Ishikawa (cell line): ENCODE measurements around the gene FAM20C.

Experiments used
- EGR1 ChIP-seq: IDR thresholded peaks from 2 replicates; pipeline ENCODE4 v1.6.1; 2012
- RAD21 ChIP-seq: IDR thresholded peaks from 2 replicates; pipeline ENCODE4 v1.6.1; 2012; ENCODE audit warnings: low read depth

DNA sequence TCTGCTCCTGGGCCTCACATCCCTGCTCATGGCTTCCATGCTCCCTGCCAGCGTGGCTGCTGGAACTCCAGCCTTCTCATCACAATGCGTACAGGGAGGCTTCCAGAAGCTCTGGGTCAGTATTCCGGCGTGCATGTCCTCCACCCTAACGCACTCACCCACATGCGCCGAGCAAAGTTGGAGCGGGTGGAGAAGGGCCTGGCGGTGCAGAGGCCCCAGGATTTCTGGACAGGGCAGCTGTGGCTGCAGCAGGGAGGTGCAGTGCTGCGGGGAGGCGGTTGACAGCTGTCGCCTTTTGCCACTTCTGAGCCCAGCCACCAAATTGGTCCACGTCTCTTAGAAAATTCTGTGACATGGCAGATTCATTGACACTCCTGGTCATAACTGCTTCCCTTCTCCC lies 33.6 kb upstream of the FAM20C start:
- TF ChIP-seq RAD21 (no peak), EGR1 (no peak)
